MM.1S (cell line): Measurements from ENCODE around the gene OR2S2.
"Not testable (repeated sequence)": the region's sequence is repeated elsewhere in the genome, so short reads cannot be mapped to it uniquely, and the experiment has no call there.

ENCODE experiments used
- DNase-seq: peaks from one replicate; pipeline ENCODE4 v3.0.0-alpha.2; 2015
- H2AFZ ChIP-seq: fragments of 300-600 bp; sonication (generic); 2 replicates; pipeline ENCODE4 v1.6.0; 2016; ENCODE audit warnings: antibody characterized with exemption, low read length
- H3F3A ChIP-seq: fragments of 300-600 bp; sonication (generic); 2 replicates; pipeline ENCODE4 v1.6.1; 2016; ENCODE audit warnings: mild to moderate bottlenecking, antibody characterized with exemption, low read length, moderate library complexity, mixed read lengths; ENCODE audit not compliant: insufficient read depth
- H3K27ac ChIP-seq: fragments of 300-600 bp; sonication (generic); 2 replicates; pipeline ENCODE4 v1.5.1; 2016; ENCODE audit warnings: mild to moderate bottlenecking, low read length
- H3K27me3 ChIP-seq: fragments of 300-600 bp; sonication (generic); replicated peaks from 2 replicates; pipeline ENCODE4 v1.6.0; 2016; ENCODE audit warnings: low read length; ENCODE audit not compliant: insufficient read depth
- H3K36me3 ChIP-seq: fragments of 300-600 bp; sonication (generic); replicated peaks from 2 replicates; pipeline ENCODE4 v1.6.1; 2016; ENCODE audit warnings: mild to moderate bottlenecking, low read length, mixed read lengths; ENCODE audit not compliant: insufficient read depth
- H3K4me1 ChIP-seq: fragments of 300-600 bp; sonication (generic); 2 replicates; pipeline ENCODE4 v1.6.1; 2016; ENCODE audit warnings: low read length, mixed read lengths
- H3K4me2 ChIP-seq: fragments of 300-600 bp; sonication (generic); 2 replicates; pipeline ENCODE4 v1.6.0; 2016; ENCODE audit warnings: low read depth, low read length
- H3K4me3 ChIP-seq: fragments of 300-600 bp; sonication (generic); 2 replicates; pipeline ENCODE4 v1.5.1; 2016; ENCODE audit warnings: low read length, mixed read lengths
- H3K79me2 ChIP-seq: fragments of 300-600 bp; sonication (generic); 2 replicates; pipeline ENCODE4 v1.6.1; 2016; ENCODE audit warnings: mixed run types, low read length, mixed read lengths
- H3K9ac ChIP-seq: fragments of 300-600 bp; sonication (generic); 2 replicates; pipeline ENCODE4 v1.6.1; 2016; ENCODE audit warnings: low read length, mixed read lengths
- H3K9me2 ChIP-seq: fragments of 300-600 bp; sonication (generic); replicated peaks from 2 replicates; pipeline ENCODE4 v1.6.1; 2016; ENCODE audit warnings: mild to moderate bottlenecking, low read length, mixed read lengths; ENCODE audit not compliant: insufficient read depth
- H3K9me3 ChIP-seq: fragments of 300-600 bp; sonication (generic); replicated peaks from 2 replicates; pipeline ENCODE4 v1.6.1; 2016; ENCODE audit warnings: mild to moderate bottlenecking, low read length, mixed read lengths; ENCODE audit not compliant: insufficient read depth
- H4K20me1 ChIP-seq: fragments of 300-600 bp; sonication (generic); 2 replicates; pipeline ENCODE4 v1.6.1; 2016; ENCODE audit warnings: mild to moderate bottlenecking, low read length, moderate library complexity, mixed read lengths; ENCODE audit not compliant: insufficient read depth
- CTCF ChIP-seq: fragments of 300-600 bp; sonication (generic); IDR thresholded peaks from 2 replicates; pipeline ENCODE4 v1.5.1; 2016; ENCODE audit warnings: antibody characterized with exemption, low read length, mixed read lengths
- EZH2 ChIP-seq: fragments of 300-600 bp; sonication (generic); optimal IDR thresholded peaks from 2 replicates; pipeline ENCODE3; 2017; ENCODE audit warnings: low read depth, mild to moderate bottlenecking, antibody characterized with exemption, low read length, mixed read lengths
- EZH2phosphoT487 ChIP-seq: fragments of 300-600 bp; sonication (generic); IDR thresholded peaks from 2 replicates; pipeline ENCODE4 v1.6.1; 2018; ENCODE audit warnings: antibody characterized with exemption, low read length

Gene OR2S2

GRCh38 chr9:35917261-35917660 is 40.7 kb downstream of the OR2S2 start:
- no peak overlapping the region for H3K9ac ChIP-seq
- no peak overlapping the region for H3K27ac ChIP-seq
- no peak for DNase-seq
- no peaks in the 10 kb centered on the region for H3K79me2 ChIP-seq
- H3K4me1 ChIP-seq: no peaks in the 10 kb centered on the region
- H4K20me1 ChIP-seq: no peaks in the 10 kb centered on the region
- H3K4me3 ChIP-seq: no peak overlapping the region
- H3K27me3 ChIP-seq: no peaks in the 10 kb centered on the region
- no peaks in the 10 kb centered on the region for H3K36me3 ChIP-seq
- H3F3A ChIP-seq: no peaks in the 10 kb centered on the region
- H3K9me3 ChIP-seq: no peaks in the 10 kb centered on the region
- H2AFZ ChIP-seq: no peak overlapping the region
- no peak for TF ChIP-seq EZH2phosphoT487
- no peak overlapping the region for H3K4me2 ChIP-seq
- H3K9me2 ChIP-seq: no peaks in the 10 kb centered on the region

GRCh38 chr9:35915681-35916294 is 42.2 kb downstream of the OR2S2 start:
- no peak overlapping the region for H3K27ac ChIP-seq
- H3K9ac ChIP-seq: no peak overlapping the region
- no peak for DNase-seq
- no peaks in the 10 kb centered on the region for H3K36me3 ChIP-seq
- H3K4me2 ChIP-seq: no peak overlapping the region
- no peaks in the 10 kb centered on the region for H3K27me3 ChIP-seq
- no peaks in the 10 kb centered on the region for H3K9me3 ChIP-seq
- no peaks in the 10 kb centered on the region for H3K9me2 ChIP-seq
- H4K20me1 ChIP-seq: no peaks in the 10 kb centered on the region
- no peak overlapping the region for H3K4me3 ChIP-seq
- peaks cover 11% of the 10 kb centered on the region for H3K4me1 ChIP-seq
- H3F3A ChIP-seq: peaks cover 9% of the 10 kb centered on the region
- H2AFZ ChIP-seq: no peak overlapping the region
- TF ChIP-seq EZH2 (no peak), CTCF (no peak), EZH2phosphoT487 (no peak)
- H3K79me2 ChIP-seq: no peaks in the 10 kb centered on the region

- DNase-seq: no peak
- no peaks in the 10 kb centered on the region for H3K9me3 ChIP-seq
- H3K27ac ChIP-seq: no peak overlapping the region
- H3K36me3 ChIP-seq: no peaks in the 10 kb centered on the region
- no peaks in the 10 kb centered on the region for H4K20me1 ChIP-seq
- no peaks in the 10 kb centered on the region for H3K9me2 ChIP-seq
- TF ChIP-seq EZH2phosphoT487 (no peak), CTCF (no peak), EZH2 (no peak)
- no peak overlapping the region for H3K4me2 ChIP-seq
- peaks cover 15% of the 10 kb centered on the region for H3F3A ChIP-seq
- no peaks in the 10 kb centered on the region for H3K79me2 ChIP-seq
- no peak overlapping the region for H3K4me3 ChIP-seq
- H3K4me1 ChIP-seq: peaks cover 19% of the 10 kb centered on the region
- H3K27me3 ChIP-seq: no peaks in the 10 kb centered on the region
- no peak overlapping the region for H3K9ac ChIP-seq
- H2AFZ ChIP-seq: no peak overlapping the region
These were observed 43.6 kb downstream of the OR2S2 start for GRCh38 chr9:35914301-35914807.

GRCh38 chr9:35913429-35913828 is 44.5 kb downstream of the OR2S2 start:
- not testable (repeated sequence) for H3K4me3 ChIP-seq, H3K79me2 ChIP-seq, H3K9me2 ChIP-seq, H3K9ac ChIP-seq, H2AFZ ChIP-seq, H3K36me3 ChIP-seq, H3K27ac ChIP-seq, H3K4me2 ChIP-seq, H3K27me3 ChIP-seq, H3K9me3 ChIP-seq, H4K20me1 ChIP-seq, DNase-seq
- peaks cover 15% of the 10 kb centered on the region for H3F3A ChIP-seq
- H3K4me1 ChIP-seq: peaks cover 19% of the 10 kb centered on the region
